ENCODE results near the gene SPAG16. TPM values are rescaled to one million over a fixed set of nuclear protein-coding genes. Genes with fewer than 3 reads are reported as not detected.

Gene SPAG16
- total RNA-seq, 1 donor from 2014 or later = 20.6 TPM

DNA sequence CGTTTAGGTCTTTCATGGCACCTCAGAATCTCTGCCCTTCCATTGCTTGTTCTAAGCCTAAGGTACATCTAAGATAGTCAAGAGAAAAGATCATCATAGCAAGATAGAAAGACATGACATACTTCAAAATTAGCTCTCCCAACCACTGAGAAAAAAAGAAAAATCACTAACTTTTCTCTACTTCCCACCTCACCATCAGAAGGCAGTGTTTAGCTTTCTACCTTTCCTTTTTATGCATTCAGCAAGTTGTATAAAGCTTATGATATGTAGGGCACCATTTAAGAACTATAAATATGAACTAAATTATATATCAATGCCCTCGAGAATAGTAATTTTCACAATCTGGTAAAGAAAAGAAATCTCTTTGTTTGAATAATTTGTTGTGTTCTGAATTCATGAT is 794.8 kb downstream of the SPAG16 start:
- no peaks in the 10 kb centered on the region for H3K4me1 ChIP-seq
- H3K4me3 ChIP-seq = no peak overlapping the region
- no peaks in the 10 kb centered on the region for H3K27me3 ChIP-seq (ENCODE audit: low read depth)
- H3K9me3 ChIP-seq (replicated peaks) = no peaks in the 10 kb centered on the region
- intact Hi-C loops (cut with micrococcal nuclease) = no loop called here
- TF ChIP-seq, protein P1, sequence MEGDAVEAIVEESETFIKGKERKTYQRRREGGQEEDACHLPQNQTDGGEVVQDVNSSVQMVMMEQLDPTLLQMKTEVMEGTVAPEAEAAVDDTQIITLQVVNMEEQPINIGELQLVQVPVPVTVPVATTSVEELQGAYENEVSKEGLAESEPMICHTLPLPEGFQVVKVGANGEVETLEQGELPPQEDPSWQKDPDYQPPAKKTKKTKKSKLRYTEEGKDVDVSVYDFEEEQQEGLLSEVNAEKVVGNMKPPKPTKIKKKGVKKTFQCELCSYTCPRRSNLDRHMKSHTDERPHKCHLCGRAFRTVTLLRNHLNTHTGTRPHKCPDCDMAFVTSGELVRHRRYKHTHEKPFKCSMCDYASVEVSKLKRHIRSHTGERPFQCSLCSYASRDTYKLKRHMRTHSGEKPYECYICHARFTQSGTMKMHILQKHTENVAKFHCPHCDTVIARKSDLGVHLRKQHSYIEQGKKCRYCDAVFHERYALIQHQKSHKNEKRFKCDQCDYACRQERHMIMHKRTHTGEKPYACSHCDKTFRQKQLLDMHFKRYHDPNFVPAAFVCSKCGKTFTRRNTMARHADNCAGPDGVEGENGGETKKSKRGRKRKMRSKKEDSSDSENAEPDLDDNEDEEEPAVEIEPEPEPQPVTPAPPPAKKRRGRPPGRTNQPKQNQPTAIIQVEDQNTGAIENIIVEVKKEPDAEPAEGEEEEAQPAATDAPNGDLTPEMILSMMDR (IDR thresholded peaks at IDR 0.05; ENCODE audit: borderline replicate concordance) = no peak
- H3K36me3 ChIP-seq = no peaks in the 10 kb centered on the region
- no peak overlapping the region for H3K27ac ChIP-seq (replicated peaks)
- no peak for DNase-seq

GRCh38 chr2:214088536-214088935 is 804.3 kb downstream of the SPAG16 start:
- DNase-seq = no peak
- no peak overlapping the region for H3K27ac ChIP-seq (replicated peaks)
- intact Hi-C loops (cut with micrococcal nuclease) = no loop called here
- TF ChIP-seq, protein P1 (IDR thresholded peaks at IDR 0.05; ENCODE audit: borderline replicate concordance) = no peak
- no peaks in the 10 kb centered on the region for H3K27me3 ChIP-seq (ENCODE audit: low read depth)
- H3K4me3 ChIP-seq = no peak overlapping the region
- no peaks in the 10 kb centered on the region for H3K4me1 ChIP-seq
- H3K9me3 ChIP-seq (replicated peaks) = no peaks in the 10 kb centered on the region
- H3K36me3 ChIP-seq = no peaks in the 10 kb centered on the region

DNA sequence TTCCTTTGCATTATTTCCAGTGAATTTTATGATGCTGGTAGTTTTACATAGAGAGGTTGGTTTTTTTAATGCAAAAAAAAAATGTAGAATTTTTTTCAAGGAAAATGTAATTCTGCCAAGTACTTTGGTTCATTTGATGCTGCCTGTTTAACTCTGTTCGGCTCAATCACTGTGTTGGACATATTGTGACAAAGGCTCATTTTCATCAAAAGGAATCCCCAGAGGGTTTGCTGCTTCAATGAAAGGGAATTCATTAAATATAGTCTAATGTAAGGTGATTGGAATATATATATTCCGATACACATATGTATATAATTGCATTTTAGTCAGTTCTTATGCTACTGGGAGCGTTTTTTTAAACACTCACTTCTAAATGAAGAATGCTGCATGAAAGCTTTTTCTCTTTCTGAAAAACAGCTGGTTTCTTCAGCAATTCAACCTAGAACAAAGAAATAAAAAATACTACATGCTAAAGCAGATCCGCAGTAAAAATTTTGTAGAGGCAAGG is 812.0 kb downstream of the SPAG16 start:
- Histone ChIP-seq H3K27me3 (ENCODE audit: low read depth) (no peaks in the 10 kb centered on the region), H3K9me3 (replicated peaks) (no peaks in the 10 kb centered on the region), H3K27ac (replicated peaks) (no peak overlapping the region), H3K4me3 (no peak overlapping the region), H3K36me3 (no peaks in the 10 kb centered on the region), H3K4me1 (no peaks in the 10 kb centered on the region)
- intact Hi-C loops (cut with micrococcal nuclease) = no loop called here
- no peak for DNase-seq
- TF ChIP-seq, protein P1 (IDR thresholded peaks at IDR 0.05; ENCODE audit: borderline replicate concordance) = no peak

DNA sequence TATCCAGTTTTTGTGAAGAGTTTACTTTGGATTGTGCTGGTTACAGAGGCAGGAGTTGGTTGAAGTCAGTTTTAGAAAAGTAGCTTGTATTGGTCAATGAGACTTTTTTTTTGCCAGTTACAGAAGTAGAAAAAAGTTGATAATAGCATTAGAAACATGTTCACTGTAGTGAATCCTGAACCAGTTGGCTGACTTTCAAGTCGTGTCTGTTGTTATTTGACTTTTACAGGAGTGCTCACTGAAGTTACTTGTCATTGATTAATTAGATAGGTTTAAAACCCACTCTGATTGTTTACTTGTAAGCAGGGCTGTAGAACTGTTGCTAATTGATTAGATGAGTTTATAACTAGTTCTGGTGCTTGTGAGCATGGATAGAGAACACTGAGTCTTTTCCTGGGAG is 814.5 kb downstream of the SPAG16 start:
- TF ChIP-seq, protein P1 (IDR thresholded peaks at IDR 0.05; ENCODE audit: borderline replicate concordance) = no peak
- Histone ChIP-seq H3K36me3 (no peaks in the 10 kb centered on the region), H3K27me3 (ENCODE audit: low read depth) (no peaks in the 10 kb centered on the region), H3K4me1 (no peaks in the 10 kb centered on the region), H3K4me3 (no peak overlapping the region), H3K27ac (replicated peaks) (no peak overlapping the region), H3K9me3 (replicated peaks) (no peaks in the 10 kb centered on the region)
- no peak for DNase-seq
- intact Hi-C loops (cut with micrococcal nuclease) = no loop called here

DNA sequence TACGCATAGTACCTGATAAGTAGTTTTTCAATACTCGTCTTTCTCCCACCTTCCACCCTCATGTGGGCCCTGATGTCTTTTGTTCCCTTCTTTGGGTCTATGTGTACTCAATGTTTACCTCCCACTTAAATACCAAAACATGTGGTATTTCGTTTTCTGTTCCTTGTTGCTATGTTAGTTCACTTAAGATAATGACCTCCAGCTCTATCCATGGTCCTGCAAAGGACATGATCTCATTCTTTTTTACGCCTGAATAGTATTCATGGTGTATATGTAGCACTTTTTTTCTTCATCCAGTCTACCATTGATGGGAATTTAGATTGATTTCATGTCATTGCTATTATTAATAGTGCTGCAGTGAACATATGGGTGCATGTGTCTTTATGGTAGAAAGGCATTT is 816.2 kb downstream of the SPAG16 start:
- TF ChIP-seq, protein P1 (IDR thresholded peaks at IDR 0.05; ENCODE audit: borderline replicate concordance) = no peak
- Histone ChIP-seq H3K36me3 (no peaks in the 10 kb centered on the region), H3K4me1 (no peaks in the 10 kb centered on the region), H3K9me3 (replicated peaks) (no peaks in the 10 kb centered on the region), H3K4me3 (no peak overlapping the region), H3K27me3 (ENCODE audit: low read depth) (no peaks in the 10 kb centered on the region), H3K27ac (replicated peaks) (no peak overlapping the region)
- intact Hi-C loops (cut with micrococcal nuclease) = no loop called here
- DNase-seq = no peak
